ENCODE results near the gene SMAP2.

GRCh38 chr1:40462956-40463590 lies 89.5 kb downstream of the SMAP2 start:
- TF ChIP-seq POLR2A (IDR thresholded peaks at IDR 0.05) = no peak
- no peak for TF ChIP-seq CTCF (IDR thresholded peaks at IDR 0.05)
